HG02759 (cell line): ENCODE data around the gene ATP2C2.
A peak's percentile ranks its signal among the peaks of the same experiment; 100 is the strongest.

Source experiments
- ATAC-seq: cut with Tn5 transposase; IDR thresholded peaks from one replicate; pipeline ENCODE4 v1.9.1; 2021; ENCODE audit warnings: mild to moderate bottlenecking, moderate library complexity; ENCODE audit not compliant: unreplicated experiment

The ATP2C2 gene

DNA sequence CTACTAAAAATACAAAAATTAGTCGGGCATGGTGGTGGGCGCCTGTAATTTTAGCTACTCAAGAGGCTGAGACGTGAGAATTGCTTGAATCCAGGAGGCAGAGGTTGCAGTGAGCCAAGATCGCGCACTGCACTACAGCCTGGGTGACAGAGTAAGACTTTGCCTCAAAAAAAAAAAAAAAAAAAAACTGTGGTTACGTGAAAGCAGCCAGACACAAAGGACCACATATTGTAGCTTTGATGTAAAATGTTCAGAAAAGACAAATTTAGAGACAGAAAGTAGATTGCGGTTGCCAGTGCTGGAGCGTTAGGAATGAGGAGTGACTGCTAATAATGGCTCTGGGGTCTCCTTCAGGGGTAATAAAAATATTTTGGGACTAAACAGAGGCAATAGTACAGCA lies 140.2 kb downstream of the ATP2C2 start:
- no peak for ATAC-seq

DNA sequence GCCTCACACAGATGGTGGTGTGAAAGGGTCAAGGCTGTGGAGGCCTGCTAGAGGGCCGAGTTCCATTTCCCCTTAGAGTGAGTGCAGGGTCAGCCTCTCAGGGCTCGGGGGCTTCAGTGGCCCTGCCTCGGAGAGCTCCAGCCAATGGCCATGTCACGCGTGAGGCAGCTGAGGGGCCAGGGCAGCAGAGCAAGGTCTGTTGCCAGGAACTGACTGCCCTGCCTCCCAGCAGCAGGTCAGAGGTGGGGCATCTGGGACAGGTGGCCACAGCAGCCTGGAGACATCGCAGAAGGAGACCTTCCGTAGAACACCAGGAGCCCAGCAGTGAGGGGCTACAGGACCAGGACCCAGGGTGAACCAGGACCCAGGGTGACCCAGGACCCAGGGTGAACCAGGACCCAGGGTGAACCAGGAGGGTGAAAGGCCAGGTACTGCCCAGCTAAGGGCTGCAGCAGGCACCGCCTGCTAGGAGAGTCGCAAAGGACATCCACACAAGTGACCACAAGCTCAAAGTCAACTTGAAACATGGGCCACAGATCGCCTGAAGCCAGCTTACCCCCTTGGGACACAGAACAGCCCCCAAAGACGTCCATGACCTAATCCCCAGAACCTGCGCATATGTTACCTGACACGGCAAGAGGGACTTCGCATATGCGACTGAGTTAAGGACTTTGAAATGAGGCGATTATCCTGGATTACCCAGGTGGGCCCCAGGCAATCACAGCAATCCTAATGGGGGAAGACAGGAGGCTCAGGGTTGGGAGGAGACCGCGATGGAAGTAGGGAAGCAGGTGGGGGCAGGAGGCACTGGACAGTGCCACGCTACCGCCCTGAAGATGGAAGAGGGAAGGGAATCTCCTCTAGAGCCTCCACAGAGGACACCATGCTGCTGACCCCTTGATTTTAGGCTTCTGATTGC lies 141.0 kb downstream of the ATP2C2 start:
- no peak for ATAC-seq

DNA sequence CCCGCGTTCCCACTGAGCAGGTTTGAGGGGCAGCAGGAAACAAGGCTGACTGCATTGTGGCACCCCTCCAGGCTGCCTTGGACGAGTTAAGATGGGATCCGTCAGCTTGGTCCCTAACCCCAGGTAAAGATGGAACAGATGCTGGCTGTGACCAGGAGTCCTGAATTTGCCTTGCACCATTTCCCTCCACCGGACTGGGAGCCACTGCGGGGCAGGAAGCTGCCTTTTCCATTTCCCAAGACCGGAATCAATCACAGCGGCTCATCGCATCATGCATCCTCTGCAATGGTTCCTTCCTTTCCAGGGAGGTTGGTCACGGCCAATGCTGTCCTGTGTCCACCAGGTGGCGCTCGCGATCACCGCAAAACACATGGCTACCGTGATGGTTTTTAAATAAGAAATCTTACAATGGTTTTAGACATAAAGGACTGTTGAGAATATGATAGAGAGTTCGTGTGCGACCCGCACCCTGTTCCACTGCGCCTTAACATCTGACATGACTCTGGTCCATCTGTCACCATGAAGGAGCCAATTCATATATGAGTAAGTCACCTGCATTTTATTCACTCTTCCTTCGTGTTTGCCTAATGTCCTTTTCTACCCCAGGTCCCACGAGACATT lies 143.0 kb downstream of the ATP2C2 start:
- ATAC-seq, result peak; percentile 33

DNA sequence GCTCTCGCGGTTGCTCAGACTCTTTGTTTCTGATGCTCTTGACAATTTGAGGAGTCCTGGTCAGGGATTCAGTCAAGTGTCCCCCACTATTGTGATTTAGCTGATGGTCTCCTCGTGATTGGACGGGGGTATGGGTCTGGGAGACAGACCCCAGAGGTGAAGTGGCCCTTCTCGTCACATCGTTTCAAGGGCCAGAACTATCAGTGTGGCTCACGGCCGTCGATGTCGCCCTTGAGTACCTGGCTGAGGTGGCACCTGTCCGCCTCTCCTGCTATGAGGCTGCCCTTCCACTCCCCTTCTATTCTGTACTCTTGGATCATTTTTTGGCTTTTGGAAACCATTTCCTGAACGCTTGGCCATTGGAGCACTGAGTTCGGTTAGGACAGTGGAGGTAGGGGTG lies 143.5 kb downstream of the ATP2C2 start:
- no peak for ATAC-seq

DNA sequence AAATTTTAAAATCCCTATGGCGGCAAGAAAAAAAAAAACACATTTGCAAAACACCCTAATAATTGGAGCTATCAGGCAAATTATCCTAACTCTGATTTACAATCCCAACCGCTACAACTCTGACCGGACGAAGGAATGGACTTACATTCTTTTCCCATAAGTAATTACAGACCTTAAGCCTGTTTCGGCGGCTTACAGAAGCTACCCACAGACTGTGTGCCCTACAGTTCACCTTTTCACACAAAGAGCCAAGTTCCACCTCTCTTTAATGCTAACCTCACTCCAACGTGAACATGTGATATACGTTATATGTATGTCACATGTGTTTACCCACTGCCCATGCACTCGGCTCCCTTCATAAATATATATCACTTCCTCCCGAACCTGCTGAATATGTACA lies 144.8 kb downstream of the ATP2C2 start:
- ATAC-seq, result no peak

DNA sequence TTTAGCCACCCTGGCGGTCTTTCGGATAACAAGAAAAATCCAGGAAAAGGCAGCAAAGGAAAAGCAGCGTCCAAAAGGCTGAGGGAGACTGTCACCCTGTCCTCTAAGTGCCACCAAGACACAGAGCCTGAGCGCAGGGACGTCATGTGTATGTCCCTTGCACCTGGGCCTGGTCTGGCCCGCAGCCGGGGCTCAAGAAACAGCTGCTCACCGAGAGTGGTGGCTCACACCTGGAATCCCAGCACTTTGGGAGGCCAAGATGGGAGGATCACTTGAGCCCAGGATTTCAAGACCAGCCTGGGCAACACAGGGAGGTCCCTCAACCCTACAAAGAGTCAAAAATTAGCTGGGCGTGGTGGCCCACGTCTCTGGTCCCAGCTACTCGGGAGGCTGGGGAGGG lies 145.3 kb downstream of the ATP2C2 start:
- no peak for ATAC-seq
